Fibroblast of skin of scalp (primary cell): ENCODE data around the gene CTNNBL1.
"Not testable (repeated sequence)": the region's sequence is repeated elsewhere in the genome, so short reads cannot be mapped to it uniquely, and the experiment has no call there.

Experiments used
- DNase-seq: peaks from one replicate; pipeline ENCODE4 v3.0.0-alpha.2; 2013

Gene CTNNBL1

DNA sequence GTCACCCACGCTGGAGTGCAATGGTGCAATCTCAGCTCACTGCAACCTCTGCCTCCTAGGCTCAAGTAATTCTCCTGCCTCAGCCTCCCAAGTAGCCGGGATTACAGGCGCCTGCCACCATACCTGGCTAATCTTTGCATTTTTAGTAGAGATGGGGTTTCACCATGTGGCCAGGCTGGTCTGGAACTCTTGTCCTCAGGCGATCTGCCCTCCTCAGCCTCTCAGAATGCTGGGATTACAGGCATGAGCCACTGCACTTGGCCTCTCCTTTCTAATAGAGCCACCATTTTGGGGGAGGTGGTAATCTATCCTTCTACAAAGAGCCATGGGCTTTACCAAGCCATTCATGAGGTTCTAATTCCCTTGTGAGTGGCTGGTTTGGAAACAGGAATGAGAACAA, 14.1 kb upstream of the CTNNBL1 start:
- not testable (repeated sequence) for DNase-seq

DNA sequence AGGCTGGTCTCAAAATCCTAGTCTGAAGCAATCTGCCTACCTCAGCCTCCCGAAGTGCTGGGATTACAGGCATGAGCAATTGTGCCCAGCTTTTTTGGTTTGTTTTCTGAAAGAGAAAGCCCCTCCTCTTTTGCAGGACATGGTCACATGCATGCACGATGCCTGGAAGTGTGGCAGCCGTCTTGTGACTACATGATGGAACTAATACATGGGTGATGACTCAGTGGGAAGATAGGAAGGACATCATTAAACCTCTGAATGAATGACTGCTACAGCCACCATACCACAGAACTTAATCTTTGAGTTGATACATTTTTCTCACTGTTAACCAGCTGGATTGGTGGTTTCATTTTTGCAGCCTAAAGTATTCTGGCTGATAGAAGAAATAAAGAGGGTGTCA, 13.4 kb upstream of the CTNNBL1 start:
- peak; percentile 25 for DNase-seq

GRCh38 chr20:37681384-37682112, 12.3 kb upstream of the CTNNBL1 start:
- no peak for DNase-seq

DNA sequence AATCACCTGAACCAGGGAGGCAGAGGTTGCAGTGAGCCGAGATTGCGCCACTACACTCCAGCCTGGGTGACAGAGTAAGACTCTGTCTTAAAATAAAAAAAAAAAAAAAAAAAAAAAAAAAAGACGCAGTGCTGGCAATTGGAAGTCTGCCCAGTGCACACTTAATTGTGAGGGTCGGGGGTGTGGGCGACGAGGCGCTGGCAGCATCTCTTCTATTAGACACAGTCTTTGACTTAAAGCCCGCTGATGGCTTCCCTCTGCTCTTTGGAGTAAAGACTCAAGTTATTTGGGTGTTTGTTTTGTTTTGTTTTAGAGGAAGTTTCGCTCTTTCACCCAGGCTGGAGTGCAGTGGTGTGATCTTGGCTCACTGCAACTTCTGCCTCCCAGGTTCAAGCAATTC, 10.7 kb upstream of the CTNNBL1 start:
- DNase-seq, result not testable (repeated sequence)

GRCh38 chr20:37686762-37687477, 6.9 kb upstream of the CTNNBL1 start:
- DNase-seq, result peak; percentile 32

DNA sequence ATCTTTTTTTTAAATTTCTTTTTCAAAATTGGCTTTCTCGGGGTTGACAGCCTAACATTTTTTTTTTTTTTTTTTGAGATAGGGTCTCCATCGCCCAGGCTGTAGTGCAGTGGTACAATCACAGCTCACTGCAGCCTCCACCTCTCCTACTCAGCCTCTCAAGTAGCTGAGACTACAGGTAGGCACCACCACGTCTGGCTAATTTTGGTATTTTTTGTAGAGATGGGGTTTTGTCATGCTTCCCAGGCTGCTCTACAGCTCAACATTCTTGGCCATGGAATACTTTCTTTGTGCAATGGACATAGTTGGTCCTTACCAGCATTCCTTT, 6.4 kb upstream of the CTNNBL1 start:
- no peak for DNase-seq

- no peak for DNase-seq
These were observed 5.7 kb upstream of the CTNNBL1 start for GRCh38 chr20:37688093-37688492.

DNA sequence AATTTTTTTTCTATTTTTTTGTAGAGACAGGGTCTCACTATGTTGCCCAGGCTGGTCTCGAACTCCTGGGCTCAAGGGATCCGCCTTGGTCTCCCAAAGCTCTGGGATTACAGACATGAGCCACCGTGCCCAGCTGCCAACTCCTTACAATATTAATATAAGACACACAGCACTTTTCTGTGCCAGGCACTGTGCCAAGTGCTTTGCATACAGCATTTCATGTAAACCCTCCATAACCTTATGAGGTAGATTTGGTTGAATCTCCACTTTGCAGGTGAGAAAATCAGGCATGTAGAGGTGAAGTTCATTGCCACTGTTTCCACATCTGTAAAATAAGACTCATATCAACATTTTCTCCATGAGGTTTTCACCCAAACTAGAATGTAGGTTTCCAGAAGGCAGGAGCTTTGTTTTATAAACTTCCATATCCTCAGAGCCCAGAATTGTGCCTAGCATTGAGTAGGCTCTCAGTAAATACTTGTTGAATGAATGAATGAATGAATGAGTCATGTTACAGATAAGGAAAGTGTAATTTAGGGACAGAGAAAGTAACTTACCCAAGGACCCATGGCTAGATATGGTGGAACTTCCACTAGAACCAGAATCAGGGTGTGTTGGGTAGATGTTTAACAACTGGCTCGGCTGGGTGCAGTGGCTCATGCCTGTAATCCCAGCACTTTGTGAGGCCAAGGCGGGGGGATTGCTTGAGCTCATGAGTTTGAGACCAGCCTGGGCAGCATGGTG, 3.0 kb upstream of the CTNNBL1 start:
- DNase-seq, result no peak

DNA sequence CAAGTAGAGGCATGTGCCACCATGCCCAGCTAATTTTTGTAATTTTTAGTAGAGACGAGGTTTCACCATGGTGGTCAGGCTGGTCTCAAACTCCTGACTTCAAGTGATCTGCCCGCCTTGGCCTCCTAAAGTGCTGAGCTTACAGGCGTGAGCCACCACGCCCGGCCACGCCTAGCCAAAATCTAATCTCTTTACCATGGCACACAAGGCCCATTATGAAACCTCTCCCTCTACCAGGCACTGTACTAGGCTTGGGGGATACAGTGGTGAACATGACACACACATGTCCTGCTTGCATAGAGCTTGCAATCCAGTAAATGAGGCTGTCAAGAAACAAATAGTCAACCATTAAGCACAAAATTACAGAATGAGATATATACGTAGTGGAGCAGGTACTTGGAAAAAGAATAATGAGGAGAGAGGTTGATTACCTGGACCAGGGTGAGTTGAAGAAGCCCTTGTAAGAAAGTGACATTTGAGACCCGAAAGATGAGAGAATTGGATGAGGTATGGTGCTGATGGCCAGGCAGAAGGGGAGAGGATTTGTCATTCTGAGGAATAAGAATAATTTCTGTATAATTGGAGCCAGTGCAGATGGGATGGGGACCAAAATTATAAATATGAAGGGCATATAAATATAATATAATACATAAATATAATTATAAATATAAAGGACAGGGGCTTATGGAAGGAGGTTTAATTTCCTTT, 1.2 kb upstream of the CTNNBL1 start:
- DNase-seq, result no peak

- no peak for DNase-seq
These were observed 592 bp upstream of the CTNNBL1 start for GRCh38 chr20:37693242-37693634.

DNA sequence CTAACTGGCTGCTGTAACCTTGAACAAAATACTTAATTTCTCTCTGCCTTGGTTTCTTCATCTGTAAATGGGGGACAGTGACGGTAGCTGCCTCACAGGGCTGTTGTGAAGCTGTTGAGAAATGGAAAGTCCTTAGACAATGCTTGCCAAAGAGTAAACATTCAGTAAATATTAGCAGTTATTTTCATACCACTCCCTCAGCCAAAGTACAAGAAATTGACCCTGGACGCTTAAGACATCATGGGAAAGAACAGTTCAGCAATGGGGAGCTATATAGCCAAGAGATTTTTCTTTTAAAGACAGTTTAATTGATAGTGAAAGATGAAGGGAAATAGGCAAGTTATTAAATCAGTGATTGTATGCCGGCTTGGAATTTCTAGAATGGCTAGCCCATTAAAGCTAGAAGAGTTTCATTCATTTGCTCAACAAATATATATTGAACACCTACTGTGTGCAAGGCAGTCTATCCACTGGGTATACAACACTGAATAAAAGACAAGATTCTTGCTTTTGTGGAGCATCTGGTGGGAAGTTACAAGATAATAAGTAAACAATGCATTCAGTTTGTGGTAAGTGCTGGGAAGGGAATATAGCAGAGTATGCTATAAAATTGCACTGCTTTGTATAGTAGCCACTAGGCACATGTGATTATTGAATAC, 2.0 kb downstream of the CTNNBL1 start:
- no peak for DNase-seq

GRCh38 chr20:37697314-37697713, 3.5 kb downstream of the CTNNBL1 start:
- DNase-seq, result no peak

DNA sequence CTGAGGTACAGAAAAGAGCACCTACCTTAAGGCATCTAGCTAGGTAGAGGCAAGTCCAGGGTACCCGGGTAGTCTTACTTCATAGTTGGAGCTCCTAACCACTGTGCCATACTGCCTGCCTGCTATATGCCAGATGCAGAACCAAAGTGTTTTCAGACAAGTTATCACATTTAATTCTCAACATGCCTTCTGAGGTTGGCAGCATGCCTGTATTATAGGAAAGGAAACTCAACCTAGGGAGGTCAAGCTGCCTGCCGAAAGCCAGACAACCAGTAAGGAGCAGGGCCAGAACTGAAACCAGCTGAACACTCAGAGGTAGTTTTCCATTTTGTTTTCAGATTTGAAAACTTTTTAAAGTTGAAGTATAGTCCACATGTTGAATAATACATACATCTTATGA, 5.4 kb downstream of the CTNNBL1 start:
- DNase-seq, result no peak

DNA sequence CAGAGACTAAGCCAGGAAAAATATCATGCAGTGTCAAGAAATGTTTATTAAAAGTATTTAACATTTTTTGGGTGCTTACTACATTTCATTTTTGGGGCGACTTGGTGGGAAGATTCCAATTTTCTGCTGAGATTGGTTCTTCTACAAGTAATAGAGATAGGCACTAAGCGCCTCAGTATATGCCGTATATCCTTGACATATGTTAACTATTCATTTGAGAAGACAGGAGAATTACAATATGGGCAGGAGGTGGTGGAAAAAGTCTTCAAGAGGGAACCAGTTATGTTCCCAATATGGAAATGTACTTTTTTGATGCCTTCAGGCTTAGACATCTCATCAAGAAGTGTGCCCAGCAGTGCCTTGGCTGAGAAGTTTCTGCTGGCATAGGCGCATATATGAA, 6.5 kb downstream of the CTNNBL1 start:
- no peak for DNase-seq

- not testable (repeated sequence) for DNase-seq
These were observed 7.8 kb downstream of the CTNNBL1 start for GRCh38 chr20:37701676-37702075.

DNA sequence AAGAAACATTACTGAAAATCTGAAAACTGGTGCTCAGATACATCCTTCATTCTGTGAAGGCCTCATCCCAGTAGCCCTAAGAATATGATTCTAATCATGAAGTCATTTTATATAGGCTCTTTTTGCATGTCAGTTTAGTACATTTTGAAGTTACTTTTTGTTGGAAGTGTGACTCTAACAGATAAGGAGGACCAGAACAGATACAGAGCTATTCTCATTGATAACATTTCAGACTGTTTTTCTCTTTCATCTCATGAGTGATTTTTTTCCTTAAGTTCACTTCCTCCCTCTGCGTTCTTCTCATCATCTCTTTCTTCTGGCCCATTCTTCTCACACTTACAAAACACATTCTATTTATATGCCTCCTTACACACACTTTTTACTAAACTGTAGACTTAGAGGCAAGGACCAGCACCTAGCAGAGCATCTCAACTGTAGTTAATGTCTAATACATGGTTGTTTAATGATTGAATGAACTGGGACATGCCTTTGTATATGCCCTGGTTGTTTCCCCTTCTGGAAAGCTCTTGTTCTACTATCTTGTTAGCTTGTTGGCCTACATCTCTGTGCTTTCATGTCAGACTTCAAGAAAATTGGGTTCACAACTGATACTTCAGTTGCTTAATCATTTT, 8.7 kb downstream of the CTNNBL1 start:
- no peak for DNase-seq

DNA sequence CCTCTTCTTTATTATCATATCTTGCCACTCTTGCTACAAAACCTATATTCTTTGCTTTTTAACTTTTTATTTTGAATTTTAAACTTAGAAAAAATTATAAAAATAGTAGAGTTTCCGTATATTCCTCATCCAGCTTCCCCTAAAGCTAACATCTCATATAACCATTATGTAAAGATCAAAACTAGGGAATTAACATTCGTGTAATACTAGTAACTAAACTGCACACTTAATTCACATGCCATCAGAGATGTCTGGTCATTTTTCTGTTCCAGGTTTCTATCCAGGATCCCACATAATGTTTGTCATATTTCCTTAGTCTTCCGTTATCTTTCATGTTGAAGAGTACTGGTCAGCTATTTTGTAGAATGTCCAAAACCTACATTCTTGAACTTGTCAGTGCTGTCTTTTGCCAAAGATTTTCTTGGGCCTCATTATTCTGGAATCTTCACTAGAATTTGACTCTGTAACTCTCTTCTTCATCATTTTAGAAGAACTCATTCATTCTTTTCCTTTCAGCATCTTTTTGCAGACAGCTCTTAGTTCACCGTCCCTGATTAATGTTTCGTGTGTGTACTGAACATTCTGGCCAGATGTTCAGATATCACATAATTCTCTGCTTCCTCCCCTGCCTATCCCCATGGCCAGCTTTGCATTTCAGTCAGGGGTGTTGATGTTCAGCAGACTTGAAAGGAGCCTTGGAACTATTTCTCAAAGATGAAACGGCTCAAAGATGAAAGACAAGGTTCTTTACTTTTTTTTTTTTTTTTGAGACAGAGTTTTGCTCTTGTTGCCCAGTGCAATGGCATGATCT, 9.4 kb downstream of the CTNNBL1 start:
- no peak for DNase-seq

- no peak for DNase-seq
These were observed 11.1 kb downstream of the CTNNBL1 start for GRCh38 chr20:37704955-37705354.

GRCh38 chr20:37706298-37706697, 12.5 kb downstream of the CTNNBL1 start:
- DNase-seq, result no peak

GRCh38 chr20:37711001-37711400, 17.2 kb downstream of the CTNNBL1 start:
- DNase-seq, result no peak
